NCI-H446 treated with DMSO at 0.1 percent for 48 hours (cell line): ENCODE results near the gene CEP135.
"Not testable (repeated sequence)": the region's sequence is repeated elsewhere in the genome, so short reads cannot be mapped to it uniquely, and the experiment has no call there.

Source experiments
- DNase-seq: peaks from one replicate; lab custom pipeline; 2025; lab: John Stamatoyannopoulos, UW

The CEP135 gene

GRCh38 chr4:55947254-55947882 lies 1.4 kb upstream of the CEP135 start:
- no peak for DNase-seq

DNA sequence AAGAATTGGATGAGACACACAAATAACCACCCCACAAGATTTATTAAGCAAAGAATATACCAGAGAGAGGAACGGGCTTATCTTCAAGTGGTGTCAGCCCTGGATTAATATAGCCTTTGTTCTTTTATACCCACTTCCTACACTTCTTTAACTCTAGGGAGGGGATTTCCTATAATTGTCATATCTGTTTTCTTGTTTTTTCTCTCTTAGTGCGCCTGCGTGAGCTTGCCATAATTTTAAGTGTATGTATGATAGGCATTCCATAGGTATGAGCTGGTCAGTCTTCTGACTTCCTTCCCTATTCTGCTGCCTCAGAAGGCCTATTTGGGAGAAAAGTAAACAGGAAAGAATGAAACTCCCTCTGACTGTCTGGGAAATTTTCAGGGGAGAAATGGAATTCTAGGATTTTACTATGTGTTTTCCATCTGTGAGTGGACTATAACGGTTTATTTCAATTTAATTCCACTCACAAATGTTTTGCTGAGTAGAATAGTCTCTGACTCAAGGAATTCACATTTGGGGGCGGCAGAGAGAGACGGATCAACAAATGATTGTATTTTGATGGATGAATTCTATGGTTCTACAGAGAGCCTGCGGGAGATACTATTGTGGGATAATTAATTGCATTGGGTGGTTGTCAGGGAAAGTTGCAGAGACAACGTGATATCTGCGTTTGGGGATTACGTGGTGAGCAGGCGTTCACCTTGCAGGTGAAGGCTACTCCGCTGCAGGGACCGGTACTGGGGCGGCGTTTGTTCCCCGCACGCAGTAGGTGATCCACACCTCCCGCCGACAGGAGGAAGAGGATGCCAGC lies 626 bp upstream of the CEP135 start:
- DNase-seq, result no peak

DNA sequence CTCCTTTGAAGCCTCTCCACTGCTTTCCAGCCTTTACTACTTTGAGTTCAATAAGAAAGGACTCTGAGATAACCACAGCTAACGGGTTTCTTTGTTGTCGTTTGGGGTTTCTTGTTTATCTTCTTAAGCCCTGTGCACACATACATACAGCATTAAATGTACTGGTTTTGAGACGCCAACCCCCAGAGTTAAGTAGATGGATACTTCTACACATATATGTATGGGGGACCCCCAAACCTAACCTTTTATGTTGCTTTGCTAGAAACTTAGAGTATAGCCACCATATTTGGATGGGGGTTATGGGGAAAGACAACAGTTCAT lies 697 bp downstream of the CEP135 start:
- DNase-seq, result no peak

DNA sequence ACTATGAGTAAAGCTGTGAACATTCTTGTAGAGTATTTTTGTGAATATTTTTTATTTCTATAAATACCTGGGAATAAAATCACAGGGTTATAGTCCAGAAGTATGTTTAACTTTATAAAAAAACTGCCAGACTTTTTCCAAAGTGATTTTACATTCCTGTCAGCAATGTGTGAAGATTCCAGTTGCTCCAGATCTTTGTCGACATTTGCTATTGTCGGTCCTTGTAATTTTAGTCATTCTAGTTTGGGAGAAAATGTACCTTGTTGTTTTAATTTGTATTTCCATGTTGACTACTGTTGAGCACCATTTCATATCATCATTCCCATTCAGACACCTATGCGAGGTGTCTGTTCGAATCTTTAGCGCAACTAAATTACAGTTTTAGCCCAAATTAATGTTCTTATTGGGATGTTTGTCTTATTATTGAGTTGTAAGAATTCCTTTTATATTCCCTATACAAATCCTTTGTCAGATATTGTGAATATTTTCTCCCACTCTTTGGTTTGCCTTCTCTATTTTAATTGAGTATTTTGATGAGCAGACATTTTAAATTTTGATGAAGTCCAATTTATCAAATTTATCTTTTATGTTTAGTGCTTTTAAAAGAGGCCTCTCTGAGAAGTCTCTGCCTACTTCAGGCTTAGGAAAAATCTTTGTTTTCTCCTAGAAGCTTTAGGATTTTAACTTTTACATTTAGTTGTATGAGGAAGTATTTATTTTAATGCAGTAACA lies 2.6 kb downstream of the CEP135 start:
- DNase-seq, result no peak

- no peak for DNase-seq
Observed at GRCh38 chr4:55955710-55956109, 7.0 kb downstream of the CEP135 start.

DNA sequence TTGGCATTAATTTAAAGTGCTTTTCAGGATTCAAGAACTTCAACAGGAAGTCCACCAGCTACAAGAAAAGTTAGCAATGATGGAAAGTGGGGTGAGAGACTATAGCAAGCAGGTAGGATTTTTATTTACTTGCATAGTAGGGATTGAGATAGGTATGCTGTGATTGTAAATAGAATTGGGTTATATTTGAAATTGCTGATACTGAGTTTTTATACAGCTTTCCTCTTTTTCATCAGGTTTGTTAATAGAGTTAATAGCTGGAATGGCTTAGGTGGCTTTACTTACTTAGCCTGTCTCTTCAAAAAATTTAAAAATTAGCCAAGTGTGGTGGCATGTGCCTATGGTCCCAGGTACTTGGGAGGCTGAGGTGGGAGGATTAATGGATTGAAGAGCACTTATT lies 10.9 kb downstream of the CEP135 start:
- DNase-seq, result no peak

- no peak for DNase-seq
Observed at GRCh38 chr4:55964046-55964445, 15.3 kb downstream of the CEP135 start.

- no peak for DNase-seq
Observed at GRCh38 chr4:55965585-55965984, 16.8 kb downstream of the CEP135 start.

DNA sequence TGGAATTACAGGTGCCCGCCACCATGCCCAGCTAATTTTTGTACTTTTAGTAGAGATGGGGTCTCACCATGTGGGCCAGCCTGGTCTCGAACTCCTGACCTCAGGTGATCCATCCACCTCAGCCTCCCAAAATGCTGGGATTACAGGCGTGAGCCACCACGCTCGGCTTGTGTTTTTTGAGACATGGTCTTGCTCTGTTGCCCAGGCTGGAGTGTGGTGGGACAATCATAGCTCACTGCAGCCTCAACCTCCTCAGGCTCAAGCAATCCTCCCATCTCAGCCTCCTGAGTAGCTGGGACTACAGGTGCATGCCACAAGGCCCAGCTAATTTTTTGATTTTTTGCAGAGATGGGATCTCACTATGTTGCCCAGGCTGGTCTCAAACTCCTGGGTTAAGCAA lies 17.6 kb downstream of the CEP135 start:
- DNase-seq, result not testable (repeated sequence)

- no peak for DNase-seq
Observed at GRCh38 chr4:55967376-55967775, 18.6 kb downstream of the CEP135 start.

DNA sequence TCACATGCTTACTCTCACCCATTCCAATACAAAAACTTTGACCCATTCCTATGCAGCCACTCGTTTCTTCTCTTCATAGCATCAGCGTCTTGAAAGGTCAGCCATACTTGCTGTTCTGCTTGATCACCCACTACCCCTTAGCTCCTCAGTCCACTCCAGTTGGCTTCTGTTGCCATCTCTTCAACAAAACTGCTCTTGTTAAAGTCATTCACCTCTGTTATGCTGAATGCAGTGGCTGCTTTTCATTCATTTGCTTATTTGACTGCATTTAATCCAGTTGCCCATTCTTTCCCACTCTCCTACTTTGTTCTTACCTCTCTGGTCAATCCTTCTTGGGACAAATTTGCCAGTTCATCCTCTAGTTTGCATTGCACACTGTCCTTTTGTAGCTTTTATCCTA lies 24.9 kb downstream of the CEP135 start:
- no peak for DNase-seq

GRCh38 chr4:55977811-55978210 lies 29.1 kb downstream of the CEP135 start:
- DNase-seq, result no peak

DNA sequence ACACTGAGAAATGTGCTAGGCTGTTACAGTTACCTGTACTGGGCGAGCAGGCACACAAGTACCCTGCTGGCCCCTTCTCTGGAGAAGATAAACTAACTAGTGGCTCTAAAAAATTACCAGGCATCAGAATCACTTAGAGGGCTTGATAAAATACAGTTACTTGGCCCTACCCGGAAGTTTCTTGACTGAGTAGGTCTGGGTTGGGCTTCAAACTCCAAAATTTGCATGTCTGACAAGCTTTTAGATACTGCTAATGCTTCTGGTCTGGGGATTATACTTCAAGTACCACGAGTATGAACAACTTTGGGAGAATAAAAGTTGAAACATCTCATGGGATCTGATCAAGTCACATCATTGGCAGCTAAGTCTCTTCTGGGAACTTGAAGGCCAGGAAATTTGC lies 30.8 kb downstream of the CEP135 start:
- DNase-seq, result no peak

- DNase-seq, result no peak
Observed at GRCh38 chr4:55980725-55981124, 32.0 kb downstream of the CEP135 start.

DNA sequence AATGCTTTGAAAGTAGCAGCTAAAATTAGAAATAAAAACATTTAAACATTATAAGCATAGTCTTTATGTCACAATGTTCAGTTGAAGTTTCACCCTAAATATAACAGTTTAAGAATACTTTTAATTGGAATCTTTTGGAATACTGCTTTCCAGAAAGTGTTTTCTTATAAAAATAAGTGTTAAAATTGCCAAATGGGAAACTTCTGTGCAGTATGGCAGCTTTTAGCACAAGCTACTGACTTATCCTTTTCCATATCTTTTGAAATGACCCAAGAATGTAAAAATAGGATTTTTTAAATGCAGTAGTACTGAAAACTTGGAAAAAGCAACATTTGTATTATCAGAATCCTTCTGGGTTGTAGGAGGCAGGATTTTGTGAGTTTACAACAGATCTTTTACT lies 34.2 kb downstream of the CEP135 start:
- DNase-seq, result no peak

- DNase-seq, result no peak
Observed at GRCh38 chr4:55989766-55990165, 41.0 kb downstream of the CEP135 start.

DNA sequence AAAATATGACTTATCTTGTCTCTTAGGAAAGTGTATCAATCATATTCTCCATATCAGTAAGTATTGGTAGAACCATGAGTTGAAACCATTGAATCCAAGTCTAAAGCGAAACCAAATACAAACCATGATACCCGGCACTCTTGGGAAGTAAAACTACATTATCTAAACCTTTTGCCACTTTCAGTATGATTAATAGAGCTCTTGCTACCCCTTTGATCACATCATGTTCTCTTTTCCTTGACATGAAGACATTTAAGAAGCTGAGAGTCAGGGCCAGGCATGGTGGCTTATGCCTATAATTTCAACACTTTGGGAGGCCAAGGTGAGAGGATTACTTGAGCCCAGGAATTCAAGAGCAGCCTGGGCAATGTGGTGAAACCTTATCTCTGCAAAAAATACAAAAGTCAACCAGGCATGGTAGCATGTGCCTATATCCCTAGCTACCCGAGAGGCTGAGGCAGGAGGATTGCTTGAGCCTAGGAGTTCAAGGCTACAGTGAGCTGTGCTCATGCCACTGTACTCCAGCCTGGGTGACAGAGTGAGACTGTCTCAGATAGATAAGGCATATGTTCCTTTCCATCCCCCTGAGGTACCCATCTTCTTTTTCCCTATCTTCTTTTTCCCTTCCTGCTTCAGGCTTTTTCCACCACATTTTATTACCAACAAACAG lies 45.4 kb downstream of the CEP135 start:
- DNase-seq, result no peak

DNA sequence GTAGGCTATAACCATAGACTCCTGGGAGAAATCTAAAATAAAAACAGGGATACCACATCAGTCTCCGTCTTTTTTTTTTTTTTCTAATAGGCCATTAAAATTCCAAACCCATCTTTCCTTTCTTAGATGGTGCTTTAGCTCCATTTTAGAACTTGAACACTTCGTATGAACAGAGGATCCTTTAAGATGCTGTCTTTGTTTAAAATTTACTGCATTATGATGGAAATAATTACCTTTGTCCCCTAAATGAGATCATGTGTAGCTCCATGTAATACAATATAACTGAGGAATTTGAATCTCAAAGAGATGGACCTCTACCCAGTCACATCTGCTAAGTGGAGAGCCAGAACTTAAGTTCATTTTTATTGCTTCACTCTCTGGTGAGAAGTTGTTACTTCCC lies 47.9 kb downstream of the CEP135 start:
- no peak for DNase-seq

DNA sequence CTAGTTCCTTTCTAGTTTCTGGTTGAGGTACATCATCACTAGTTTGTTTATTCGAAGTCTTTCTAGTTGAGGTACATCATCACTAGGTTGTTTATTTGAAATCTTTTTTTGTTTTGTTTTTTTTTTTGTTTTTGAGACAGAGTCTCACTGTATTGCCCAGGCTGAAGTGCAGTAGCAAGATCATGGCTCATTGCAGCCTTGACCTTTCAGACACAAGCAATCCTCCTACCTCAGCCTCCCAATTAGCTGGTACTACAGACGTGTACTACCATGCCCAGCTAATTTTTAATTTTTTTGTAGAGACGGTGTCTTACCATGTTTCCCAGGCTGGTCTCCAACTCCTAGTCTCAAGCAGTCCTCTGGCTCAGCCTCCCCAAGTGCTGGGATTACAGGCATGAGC lies 54.9 kb downstream of the CEP135 start:
- no peak for DNase-seq

- no peak for DNase-seq
Observed at GRCh38 chr4:56004235-56004634, 55.5 kb downstream of the CEP135 start.

DNA sequence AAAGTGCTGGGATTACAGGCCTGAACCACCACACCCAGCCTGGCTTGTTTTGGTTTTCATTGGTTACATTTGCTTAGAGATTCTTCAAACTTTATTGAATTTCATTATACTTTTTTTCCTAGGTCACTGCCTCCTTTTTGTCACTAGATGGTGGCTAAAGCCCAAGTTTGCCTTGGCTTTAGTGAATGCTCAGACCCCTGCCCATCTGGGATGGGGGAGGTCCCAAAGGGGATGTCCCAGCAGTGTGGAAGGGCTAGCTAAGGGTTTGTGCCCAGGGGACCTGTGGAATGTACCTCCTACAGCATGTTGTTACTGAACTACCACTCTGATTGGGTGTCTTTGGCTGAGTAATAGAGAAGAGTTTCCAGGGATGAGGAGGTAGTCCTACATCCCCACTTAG lies 58.4 kb downstream of the CEP135 start:
- no peak for DNase-seq

GRCh38 chr4:56008206-56008605 lies 59.5 kb downstream of the CEP135 start:
- DNase-seq, result no peak

GRCh38 chr4:56026596-56026995 lies 77.9 kb downstream of the CEP135 start:
- DNase-seq, result no peak
